CD14-positive monocyte (primary cell): ENCODE measurements around the gene CACNG6. TPM values are rescaled to one million over a fixed set of nuclear protein-coding genes. Genes with fewer than 3 reads are reported as not detected.

Experiments
- DNase-seq, 3 donors: peaks; one replicate each; pipeline ENCODE4 v3.0.0-alpha.2; 2011 to 2022
- H2AFZ ChIP-seq: 2 replicates; pipeline ENCODE4 v1.6.0; 2012; ENCODE audit warnings: mild to moderate bottlenecking, low read depth, low read length, inconsistent platforms; ENCODE audit not compliant: insufficient read depth, poor library complexity, severe bottlenecking
- H3K27ac ChIP-seq, 2 donors: 1 replicate in 1 of 2; 2 replicates in 1 of 2; pipeline ENCODE4 v1.5.1; 2012 to 2013; ENCODE audit warnings: low read length in 2 of 2, control low read depth in 1 of 2, inconsistent platforms in 1 of 2, low read depth in 1 of 2, mild to moderate bottlenecking in 1 of 2
- H3K27me3 ChIP-seq, 2 donors: one replicate each; pipeline versions ENCODE4 v1.6.0 to v1.6.1; 2011 to 2013; ENCODE audit warnings: low read length in 2 of 2; ENCODE audit not compliant: control insufficient read depth in 2 of 2, insufficient read depth in 2 of 2
- H3K36me3 ChIP-seq, 2 donors: replicated peaks in 1 of 2; 1 replicate in 1 of 2; 2 replicates in 1 of 2; pipeline versions ENCODE4 v1.5.1 to v1.6.1; 2012 to 2013; ENCODE audit warnings: low read length in 2 of 2, control low read depth in 1 of 2, inconsistent platforms in 1 of 2, mild to moderate bottlenecking in 1 of 2; ENCODE audit not compliant: insufficient read depth in 2 of 2, control insufficient read depth in 1 of 2
- H3K4me1 ChIP-seq, 2 donors: 1 replicate in 1 of 2; 2 replicates in 1 of 2; pipeline versions ENCODE4 v1.5.1 to v1.6.1; 2012 to 2013; ENCODE audit warnings: low read length in 2 of 2, control low read depth in 1 of 2, inconsistent platforms in 1 of 2, mild to moderate bottlenecking in 1 of 2, moderate library complexity in 1 of 2; ENCODE audit not compliant: insufficient read depth in 2 of 2, control insufficient read depth in 1 of 2
- H3K4me2 ChIP-seq: replicated peaks from 2 replicates; pipeline ENCODE3; 2012; ENCODE audit warnings: low read length, moderate library complexity, mild to moderate bottlenecking; ENCODE audit not compliant: poor library complexity, severe bottlenecking; ENCODE audit errors: extremely low read depth
- H3K4me3 ChIP-seq, 3 experiments: fragments of 200-600 bp in 1 of 3; sonication (generic) in 1 of 3; replicated peaks in 1 of 3; 1 replicate in 2 of 3; 2 replicates in 1 of 3; pipeline ENCODE4 v1.5.1; 2011 to 2013; ENCODE audit warnings: low read length in 3 of 3, mild to moderate bottlenecking in 3 of 3, control low read depth in 2 of 3, low read depth in 2 of 3, inconsistent platforms in 1 of 3, moderate library complexity in 1 of 3
- H3K79me2 ChIP-seq: 2 replicates; pipeline ENCODE4 v1.6.0; 2012; ENCODE audit warnings: mild to moderate bottlenecking, control low read depth, inconsistent platforms, low read length, moderate library complexity; ENCODE audit not compliant: insufficient read depth
- H3K9ac ChIP-seq: 2 replicates; pipeline ENCODE4 v1.6.0; 2017; ENCODE audit warnings: low read length, mild to moderate bottlenecking; ENCODE audit not compliant: insufficient read depth, poor library complexity, severe bottlenecking
- H3K9me3 ChIP-seq, 2 donors: replicated peaks in 1 of 2; 1 replicate in 1 of 2; 2 replicates in 1 of 2; pipeline versions ENCODE4 v1.5.1 to v1.6.1; 2012 to 2013; ENCODE audit warnings: low read length in 2 of 2, control low read depth in 1 of 2; ENCODE audit not compliant: control insufficient read depth in 1 of 2, insufficient read depth in 1 of 2
- H4K20me1 ChIP-seq: 2 replicates; pipeline ENCODE4 v1.6.0; 2012; ENCODE audit warnings: mild to moderate bottlenecking, low read length, control low read depth, moderate library complexity; ENCODE audit not compliant: insufficient read depth
- H3K27ac Mint-ChIP-seq, 7 donors: one replicate each; pipeline ENCODE4 v1.8.0; 2020; ENCODE audit warnings: mild to moderate bottlenecking in 7 of 7, mixed read lengths in 7 of 7, moderate library complexity in 6 of 7, inconsistent platforms in 2 of 7
- H3K27me3 Mint-ChIP-seq, 3 donors: one replicate each; pipeline ENCODE4 v1.8.0; 2021 to 2022; ENCODE audit warnings: low read depth in 3 of 3, mild to moderate bottlenecking in 3 of 3, mixed read lengths in 3 of 3, moderate library complexity in 3 of 3, inconsistent platforms in 1 of 3
- H3K36me3 Mint-ChIP-seq, 2 donors: one replicate each; pipeline ENCODE4 v1.8.0; 2020; ENCODE audit warnings: mixed read lengths in 2 of 2, inconsistent platforms in 1 of 2, mild to moderate bottlenecking in 1 of 2
- H3K4me1 Mint-ChIP-seq: one replicate; pipeline ENCODE4 v1.8.0; 2020; ENCODE audit warnings: mild to moderate bottlenecking, mixed read lengths
- H3K4me3 Mint-ChIP-seq, 2 donors: one replicate each; pipeline ENCODE4 v1.8.0; 2020; ENCODE audit warnings: mild to moderate bottlenecking in 2 of 2, mixed read lengths in 2 of 2, moderate library complexity in 1 of 2
- H3K9me3 Mint-ChIP-seq, 7 donors: one replicate each; pipeline ENCODE4 v1.8.0; 2020 to 2022; ENCODE audit warnings: mixed read lengths in 7 of 7, mild to moderate bottlenecking in 6 of 7, moderate library complexity in 6 of 7, inconsistent platforms in 2 of 7
- WGBS: methylation state at CpG from one replicate; pipeline ENCODE4 v1.1.5; 2013; ENCODE audit warnings: missing lambda C conversion rate; ENCODE audit not compliant: insufficient coverage; 5-methylcytosine and 5-hydroxymethylcytosine counted together
- intact Hi-C, 2 donors: fragments of 100-400 bp; cut with micrococcal nuclease; formaldehyde crosslinking; loops; one replicate each; pipeline versions ENCODE4 v1.15.0 to v1.15.1; 2023
- polyA plus RNA-seq, 3 donors: library from polyadenylated mRNA; depleted of rRNA in 1 of 3; unstranded in 2 of 3; stranded (reverse) in 1 of 3; fragments of 300-500 nt in 2 of 3; fragments of >200 nt in 1 of 3; fragmentation: Illumina TruSeq in 2 of 3; gene quantifications; 1 replicate in 2 of 3; 2 replicates in 1 of 3; pipeline ENCODE4 v1.2.3, GENCODE V29; 2012 to 2021
- TF ChIP-seq, protein P1 (sequence below): fragments of 200-600 bp; IDR thresholded peaks from one replicate; pipeline ENCODE4 v1.8.0; 2022; ENCODE audit warnings: antibody characterized with exemption, mild to moderate bottlenecking

CACNG6 gene
- polyA plus RNA-seq, 3 donors, result 0.08 to 0.18 TPM; not detected in 1

DNA sequence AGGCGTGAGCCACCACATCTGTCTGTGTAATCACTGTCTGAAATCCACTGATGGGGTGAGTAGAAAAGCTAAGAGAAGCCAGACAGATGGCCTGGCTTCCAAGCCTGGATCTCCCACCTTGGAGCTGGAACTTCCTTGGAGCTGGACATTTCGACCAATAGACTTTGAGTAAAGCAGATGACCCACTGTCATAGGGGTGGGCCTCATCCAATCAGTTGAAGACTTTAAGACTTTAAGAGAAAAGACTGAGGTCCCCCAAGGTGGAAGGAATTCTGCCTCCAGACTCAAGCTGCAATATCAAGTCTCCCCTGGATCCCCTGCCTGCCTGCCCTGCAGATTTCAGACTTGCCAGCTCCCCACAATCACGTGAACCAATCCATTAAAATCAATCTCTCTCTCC is 51.6 kb downstream of the CACNG6 start:
- H3K9me3 ChIP-seq, result no peaks in the 10 kb centered on the region
- no peak overlapping the region for H2AFZ ChIP-seq
- peaks cover 5 to 51% of the 10 kb centered on the region in 2 donors for H3K36me3 ChIP-seq
- TF ChIP-seq, protein P1, sequence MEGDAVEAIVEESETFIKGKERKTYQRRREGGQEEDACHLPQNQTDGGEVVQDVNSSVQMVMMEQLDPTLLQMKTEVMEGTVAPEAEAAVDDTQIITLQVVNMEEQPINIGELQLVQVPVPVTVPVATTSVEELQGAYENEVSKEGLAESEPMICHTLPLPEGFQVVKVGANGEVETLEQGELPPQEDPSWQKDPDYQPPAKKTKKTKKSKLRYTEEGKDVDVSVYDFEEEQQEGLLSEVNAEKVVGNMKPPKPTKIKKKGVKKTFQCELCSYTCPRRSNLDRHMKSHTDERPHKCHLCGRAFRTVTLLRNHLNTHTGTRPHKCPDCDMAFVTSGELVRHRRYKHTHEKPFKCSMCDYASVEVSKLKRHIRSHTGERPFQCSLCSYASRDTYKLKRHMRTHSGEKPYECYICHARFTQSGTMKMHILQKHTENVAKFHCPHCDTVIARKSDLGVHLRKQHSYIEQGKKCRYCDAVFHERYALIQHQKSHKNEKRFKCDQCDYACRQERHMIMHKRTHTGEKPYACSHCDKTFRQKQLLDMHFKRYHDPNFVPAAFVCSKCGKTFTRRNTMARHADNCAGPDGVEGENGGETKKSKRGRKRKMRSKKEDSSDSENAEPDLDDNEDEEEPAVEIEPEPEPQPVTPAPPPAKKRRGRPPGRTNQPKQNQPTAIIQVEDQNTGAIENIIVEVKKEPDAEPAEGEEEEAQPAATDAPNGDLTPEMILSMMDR, result no peak
- Mint-ChIP-seq H3K27ac (peak overlapping the region in 1 of 7 donors; percentile 58), H3K4me3 (no peak overlapping the region), H3K27me3 (peaks cover 7 to 17% (median 14%) of the 10 kb centered on the region in 3 donors), H3K9me3 (peaks cover 0 to 4% (median 0%) of the 10 kb centered on the region in 7 donors), H3K36me3 (peaks cover 26 to 51% of the 10 kb centered on the region in 2 donors), H3K4me1 (peaks cover 9% of the 10 kb centered on the region)
- no peak overlapping the region for H3K9ac ChIP-seq
- H3K4me1 ChIP-seq, result peaks cover 14 to 17% of the 10 kb centered on the region in 2 donors
- H3K79me2 ChIP-seq, result no peaks in the 10 kb centered on the region
- no peak overlapping the region for H3K4me2 ChIP-seq
- H3K27me3 ChIP-seq, result no peaks in the 10 kb centered on the region
- no peaks in the 10 kb centered on the region for H4K20me1 ChIP-seq
- no peak overlapping the region for H3K4me3 ChIP-seq
- H3K27ac ChIP-seq, result no peak overlapping the region
- intact Hi-C loops, result loop anchor here in 1 of 2 donors (10.0 kb wide), 1 partner anchor 52 kb away; no protein-coding TSS in a partner anchor
- no peak for DNase-seq
- 100% methylated on average over 1 of the region's 3 CpGs for WGBS

GRCh38 chr19:54045771-54046170 is 54.3 kb downstream of the CACNG6 start:
- DNase-seq, result no peak
- Histone ChIP-seq H4K20me1 (no peaks in the 10 kb centered on the region), H3K27ac (no peak overlapping the region), H3K9me3 (no peaks in the 10 kb centered on the region), H3K36me3 (peaks cover 5 to 45% of the 10 kb centered on the region in 2 donors), H3K4me2 (no peak overlapping the region), H3K27me3 (no peaks in the 10 kb centered on the region), H3K4me1 (peaks cover 41 to 45% of the 10 kb centered on the region in 2 donors), H3K9ac (no peak overlapping the region), H2AFZ (no peak overlapping the region), H3K4me3 (no peak overlapping the region), H3K79me2 (peaks cover 11% of the 10 kb centered on the region)
- Mint-ChIP-seq H3K4me1 (peaks cover 30% of the 10 kb centered on the region), H3K9me3 (peaks cover 0 to 2% (median 0%) of the 10 kb centered on the region in 7 donors), H3K4me3 (no peak overlapping the region), H3K36me3 (peaks cover 19 to 55% of the 10 kb centered on the region in 2 donors), H3K27me3 (peaks cover 6 to 17% (median 7%) of the 10 kb centered on the region in 3 donors), H3K27ac (no peak overlapping the region)
- intact Hi-C loops, result loop anchor here in 1 of 2 donors (10.0 kb wide), 1 partner anchor 49 kb away; no protein-coding TSS in a partner anchor
- WGBS, result 100% methylated on average over 1 of the region's 2 CpGs
- TF ChIP-seq, protein P1, result no peak
